Vagina (tissue), 2 donors: ENCODE measurements around the gene SLC2A10. TPM values are rescaled to one million over a fixed set of nuclear protein-coding genes. Genes with fewer than 3 reads are reported as not detected.

ENCODE experiments used
- DNase-seq, 2 donors: peaks; one replicate each; pipeline ENCODE4 v3.0.0-alpha.2; 2017; ENCODE audit errors: extremely low spot score in 2 of 2
- H3K27ac ChIP-seq: fragments of 200-600 bp; sonication (generic); one replicate; pipeline ENCODE4 v1.5.1; 2019
- H3K27me3 ChIP-seq: fragments of 200-600 bp; sonication (generic); one replicate; pipeline ENCODE4 v1.5.1; 2019
- H3K36me3 ChIP-seq, 2 donors: fragments of 200-600 bp; sonication (generic); one replicate each; pipeline ENCODE4 v1.5.1; 2017 to 2019
- H3K4me1 ChIP-seq: fragments of 200-600 bp; sonication (generic); one replicate; pipeline ENCODE4 v1.5.1; 2019
- H3K4me3 ChIP-seq, 2 donors: fragments of 200-600 bp; sonication (generic); 1 replicate in 1 of 2; 2 replicates in 1 of 2; pipeline ENCODE4 v1.5.1; 2016 to 2019
- H3K9me3 ChIP-seq: fragments of 200-600 bp; sonication (generic); one replicate; pipeline ENCODE4 v1.5.1; 2019
- CTCF ChIP-seq, 3 experiments: fragments of 450-650 bp in 2 of 3; fragments of 200-600 bp in 1 of 3; sonication (generic) in 1 of 3; IDR thresholded peaks; one replicate each; pipeline ENCODE4 v1.5.1; 2017 to 2019; ENCODE audit warnings: antibody characterized with exemption in 3 of 3, mild to moderate bottlenecking in 2 of 3, moderate library complexity in 2 of 3
- POLR2A ChIP-seq, 2 donors: fragments of 450-650 bp; IDR thresholded peaks; one replicate each; pipeline ENCODE4 v1.6.1; 2017; ENCODE audit warnings: antibody characterized with exemption in 2 of 2, mild to moderate bottlenecking in 2 of 2, moderate library complexity in 2 of 2
- POLR2AphosphoS5 ChIP-seq, 2 donors: sonication (generic); formaldehyde crosslinking; IDR thresholded peaks; one replicate each; pipeline ENCODE4 v1.9.0; 2017; ENCODE audit warnings: antibody characterized with exemption in 2 of 2, mild to moderate bottlenecking in 2 of 2, low read depth in 1 of 2; ENCODE audit not compliant: insufficient read depth in 1 of 2
- intact Hi-C: fragments of 100-400 bp; cut with DNase I; formaldehyde crosslinking; loops from one replicate; pipeline ENCODE4 v1.15.1; 2023
- total RNA-seq: library from RNA; depleted of rRNA; stranded (reverse); fragments of >200 nt; gene quantifications from one replicate; pipeline ENCODE4 v1.2.3, GENCODE V29; 2016

Gene SLC2A10
- total RNA-seq, 1 donor from 2014 or later, result 21.6 TPM

GRCh38 chr20:46775806-46776205, 66.4 kb downstream of the SLC2A10 start:
- intact Hi-C loops, result no loop called here
- TF ChIP-seq POLR2AphosphoS5 (IDR thresholded peaks at IDR 0.05; ENCODE audit: insufficient read depth in 1 of 2, low read depth in 1 of 2), result no peak
- no peak for TF ChIP-seq POLR2A (IDR thresholded peaks at IDR 0.05)
- TF ChIP-seq CTCF (IDR thresholded peaks at IDR 0.05), result no peak
- H3K4me3 ChIP-seq, result no peak overlapping the region

GRCh38 chr20:46777331-46777730, 67.9 kb downstream of the SLC2A10 start:
- no peak overlapping the region for H3K27ac ChIP-seq
- no peaks in the 10 kb centered on the region for H3K36me3 ChIP-seq
- H3K4me1 ChIP-seq, result no peaks in the 10 kb centered on the region
- H3K9me3 ChIP-seq, result no peaks in the 10 kb centered on the region
- no peak for TF ChIP-seq POLR2AphosphoS5 (IDR thresholded peaks at IDR 0.05; ENCODE audit: insufficient read depth in 1 of 2, low read depth in 1 of 2)
- TF ChIP-seq POLR2A (IDR thresholded peaks at IDR 0.05), result no peak
- TF ChIP-seq CTCF (IDR thresholded peaks at IDR 0.05), result no peak
- H3K27me3 ChIP-seq, result no peaks in the 10 kb centered on the region
- no peak for DNase-seq
- no peak overlapping the region for H3K4me3 ChIP-seq
- intact Hi-C loops, result no loop called here

More at GRCh38 chr20:46775806-46776205, 66.4 kb downstream of the SLC2A10 start:
- Histone ChIP-seq H3K9me3 (no peaks in the 10 kb centered on the region), H3K36me3 (no peaks in the 10 kb centered on the region), H3K27me3 (no peaks in the 10 kb centered on the region), H3K4me1 (no peaks in the 10 kb centered on the region), H3K27ac (no peak overlapping the region)
- DNase-seq, result no peak

- Histone ChIP-seq H3K27me3 (no peaks in the 10 kb centered on the region), H3K36me3 (no peaks in the 10 kb centered on the region), H3K9me3 (no peaks in the 10 kb centered on the region), H3K4me1 (no peaks in the 10 kb centered on the region), H3K27ac (no peak overlapping the region), H3K4me3 (no peak overlapping the region)
- no peak for DNase-seq
- TF ChIP-seq POLR2A (IDR thresholded peaks at IDR 0.05) (no peak), POLR2AphosphoS5 (IDR thresholded peaks at IDR 0.05; ENCODE audit: insufficient read depth in 1 of 2, low read depth in 1 of 2) (no peak), CTCF (IDR thresholded peaks at IDR 0.05) (no peak)
- intact Hi-C loops, result no loop called here
These were observed 70.4 kb downstream of the SLC2A10 start for GRCh38 chr20:46779831-46780230.

DNA sequence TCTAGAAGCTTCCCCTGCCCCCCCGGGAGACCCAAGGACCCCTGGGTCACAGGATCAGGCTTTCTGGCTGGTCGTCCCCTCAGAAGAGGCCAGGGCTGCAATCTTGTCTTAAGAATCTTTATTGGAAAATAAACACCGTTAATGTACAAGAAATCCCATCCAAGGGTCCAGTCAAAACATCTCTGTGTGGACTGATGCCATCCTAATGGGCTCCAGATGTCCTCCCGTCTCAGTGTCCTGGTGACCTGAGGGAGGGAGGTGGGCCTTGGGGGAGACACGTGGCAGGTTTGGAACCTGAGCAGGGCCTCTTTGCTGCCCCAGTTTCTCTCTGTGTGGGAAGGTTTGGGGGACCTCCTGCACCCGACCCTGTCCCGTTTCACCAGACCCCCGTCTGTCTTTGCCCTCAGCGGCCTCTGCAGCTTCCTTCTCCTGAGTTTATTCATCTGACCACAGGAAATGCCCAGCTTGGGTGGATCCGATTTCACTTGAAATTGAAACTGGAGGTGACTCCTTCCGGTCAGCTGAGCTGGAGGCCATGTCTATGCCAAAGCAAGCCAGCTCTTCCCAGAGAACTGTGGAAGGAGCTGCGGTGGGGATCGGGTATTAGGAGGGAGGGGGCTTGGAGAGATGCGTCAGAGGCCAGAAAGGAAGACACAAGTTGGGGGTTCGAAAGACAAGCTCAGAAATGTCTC, 75.1 kb downstream of the SLC2A10 start:
- Histone ChIP-seq H3K27me3 (no peaks in the 10 kb centered on the region), H3K27ac (no peak overlapping the region), H3K4me1 (no peaks in the 10 kb centered on the region), H3K36me3 (no peaks in the 10 kb centered on the region), H3K9me3 (no peaks in the 10 kb centered on the region), H3K4me3 (no peak overlapping the region)
- TF ChIP-seq POLR2A (IDR thresholded peaks at IDR 0.05), result no peak
- TF ChIP-seq POLR2AphosphoS5 (IDR thresholded peaks at IDR 0.05; ENCODE audit: insufficient read depth in 1 of 2, low read depth in 1 of 2), result no peak
- TF ChIP-seq CTCF (IDR thresholded peaks at IDR 0.05), result no peak
- DNase-seq, result no peak
- intact Hi-C loops, result no loop called here

Other genes starting within 250 kb of the SLC2A10 start
- 5.4 TPM for gene ZNF334, start 196.1 kb upstream of the SLC2A10 start, total RNA-seq
- not detected for gene OCSTAMP, start 159.0 kb upstream of the SLC2A10 start, total RNA-seq
- 1.2 TPM for gene SLC13A3, start 58.2 kb upstream of the SLC2A10 start, total RNA-seq
- 27.7 TPM for gene TP53RK, start 20.2 kb upstream of the SLC2A10 start, total RNA-seq
- gene EYA2, start 185.2 kb downstream of the SLC2A10 start, total RNA-seq, result 8.1 TPM